Measurements from ENCODE around the gene CLIP2. TPM values are rescaled to one million over a fixed set of nuclear protein-coding genes. Genes with fewer than 3 reads are reported as not detected.

CLIP2 gene
- total RNA-seq (2013) = 9.6 TPM
- polyA plus RNA-seq (1 to 10 TPM; 1.1 to 5.2 (median 1.3) TPM), polyA minus RNA-seq (16.8 and 17.6 TPM in 2 replicates), total RNA-seq (14.4 to 34.9 (median 30.9) reads per million in 11 experiments)

DNA sequence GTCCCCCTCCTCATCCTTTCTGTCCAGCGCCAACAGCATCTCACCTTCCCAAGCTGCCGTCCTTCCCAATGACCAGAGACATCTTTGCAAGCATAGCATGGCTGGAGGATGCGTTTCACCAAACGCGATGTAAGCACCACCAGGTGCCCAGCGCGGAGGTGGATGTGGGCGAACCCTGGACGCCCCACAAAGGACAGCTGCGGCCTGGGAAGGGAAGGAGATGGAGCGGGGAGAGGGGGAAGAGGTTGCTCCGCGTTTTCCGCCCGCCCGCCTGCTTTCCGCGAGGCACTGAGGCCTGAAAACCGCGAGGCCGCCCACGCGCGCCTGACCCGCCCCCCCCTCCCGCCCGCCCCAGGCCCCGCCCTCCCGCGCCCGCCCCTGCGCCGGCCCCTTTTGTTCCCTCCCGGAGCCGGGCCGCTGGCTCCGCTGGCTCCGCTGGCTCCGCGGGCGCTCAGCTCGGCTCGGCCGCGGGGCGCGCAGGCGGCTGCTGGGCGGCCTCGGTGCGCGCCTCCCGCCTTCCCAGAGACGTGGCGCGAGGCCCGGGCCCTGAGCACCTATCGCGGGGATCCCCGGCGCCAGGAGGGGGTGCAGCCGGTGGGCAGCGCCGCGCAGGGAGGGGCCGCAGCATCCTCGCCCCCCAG, at the start of gene CLIP2:
Gene CLIP2 (plus strand): TSS at position 390 of the 641 bp plus-strand sequence. CDS start 28,140 bp downstream, outside the sequence.
- H4K20me1 ChIP-seq (ENCODE audit: insufficient read depth, low read length) = peaks cover 38% of the 10 kb centered on the region
- H3K36me3 Mint-ChIP-seq = no peaks in the 10 kb centered on the region
- peak within 1 kb of the TSS; percentile 91 for H3K4me2 ChIP-seq (replicated peaks; ENCODE audit: extremely low read depth, low read length, poor library complexity, severe bottlenecking)
- H3K27ac Mint-ChIP-seq = peak within 1 kb of the TSS in 6 of 7 donors; percentile 24 to 73 (median 62)
- peak within 1 kb of the TSS; percentile 73 for H3K9ac ChIP-seq (ENCODE audit: insufficient read depth, low read length, poor library complexity, severe bottlenecking)
- no peaks in the 10 kb centered on the region for H3K36me3 ChIP-seq (replicated peaks in 1 of 2; ENCODE audit: control insufficient read depth in 1 of 2, insufficient read depth in 2 of 2, low read length in 2 of 2)
- TF ChIP-seq, protein P1, sequence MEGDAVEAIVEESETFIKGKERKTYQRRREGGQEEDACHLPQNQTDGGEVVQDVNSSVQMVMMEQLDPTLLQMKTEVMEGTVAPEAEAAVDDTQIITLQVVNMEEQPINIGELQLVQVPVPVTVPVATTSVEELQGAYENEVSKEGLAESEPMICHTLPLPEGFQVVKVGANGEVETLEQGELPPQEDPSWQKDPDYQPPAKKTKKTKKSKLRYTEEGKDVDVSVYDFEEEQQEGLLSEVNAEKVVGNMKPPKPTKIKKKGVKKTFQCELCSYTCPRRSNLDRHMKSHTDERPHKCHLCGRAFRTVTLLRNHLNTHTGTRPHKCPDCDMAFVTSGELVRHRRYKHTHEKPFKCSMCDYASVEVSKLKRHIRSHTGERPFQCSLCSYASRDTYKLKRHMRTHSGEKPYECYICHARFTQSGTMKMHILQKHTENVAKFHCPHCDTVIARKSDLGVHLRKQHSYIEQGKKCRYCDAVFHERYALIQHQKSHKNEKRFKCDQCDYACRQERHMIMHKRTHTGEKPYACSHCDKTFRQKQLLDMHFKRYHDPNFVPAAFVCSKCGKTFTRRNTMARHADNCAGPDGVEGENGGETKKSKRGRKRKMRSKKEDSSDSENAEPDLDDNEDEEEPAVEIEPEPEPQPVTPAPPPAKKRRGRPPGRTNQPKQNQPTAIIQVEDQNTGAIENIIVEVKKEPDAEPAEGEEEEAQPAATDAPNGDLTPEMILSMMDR (IDR thresholded peaks at IDR 0.05) = no peak
- peak within 1 kb of the TSS in 1 of 2 donors; percentile 51 for H3K27ac ChIP-seq (ENCODE audit: low read depth in 1 of 2, low read length in 2 of 2)
- peaks cover 47% of the 10 kb centered on the region for H3K4me1 Mint-ChIP-seq
- intact Hi-C loops (cut with micrococcal nuclease) = loop anchor here (2.0 to 10.0 kb wide), 3 partner anchors 34 to 224 kb away; partner anchors contain the start of gene RFC2 (in 1 of the 2)
- H3K4me3 Mint-ChIP-seq = peak within 1 kb of the TSS; percentile 83 to 88
- H3K9me3 ChIP-seq (replicated peaks in 1 of 2; ENCODE audit: control insufficient read depth in 1 of 2, insufficient read depth in 1 of 2, low read length in 2 of 2) = no peaks in the 10 kb centered on the region
- peak within 1 kb of the TSS; percentile 90 for H2AFZ ChIP-seq (ENCODE audit: insufficient read depth, low read depth, low read length, poor library complexity, severe bottlenecking)
- DNase-seq = peak; percentile 61 to 69 (median 68)
- WGBS (ENCODE audit: insufficient coverage) = 0% methylated on average over 38 of the region's 67 CpGs
- peaks cover 19% of the 10 kb centered on the region for H3K79me2 ChIP-seq (ENCODE audit: insufficient read depth, low read length)
- H3K4me3 ChIP-seq (replicated peaks in 1 of 3; ENCODE audit: low read depth in 2 of 3, low read length in 3 of 3) = peak within 1 kb of the TSS; percentile 56 to 85 (median 74)
- H3K9me3 Mint-ChIP-seq = no peaks in the 10 kb centered on the region
- H3K27me3 Mint-ChIP-seq (ENCODE audit: low read depth in 3 of 3) = peaks cover 2 to 20% (median 14%) of the 10 kb centered on the region in 3 donors
- H3K4me1 ChIP-seq (ENCODE audit: control insufficient read depth in 1 of 2, insufficient read depth in 2 of 2, low read length in 2 of 2) = peaks cover 30 to 38% of the 10 kb centered on the region in 2 donors
- H3K27me3 ChIP-seq (ENCODE audit: control insufficient read depth in 2 of 2, insufficient read depth in 2 of 2, low read length in 2 of 2) = no peaks in the 10 kb centered on the region

DNA sequence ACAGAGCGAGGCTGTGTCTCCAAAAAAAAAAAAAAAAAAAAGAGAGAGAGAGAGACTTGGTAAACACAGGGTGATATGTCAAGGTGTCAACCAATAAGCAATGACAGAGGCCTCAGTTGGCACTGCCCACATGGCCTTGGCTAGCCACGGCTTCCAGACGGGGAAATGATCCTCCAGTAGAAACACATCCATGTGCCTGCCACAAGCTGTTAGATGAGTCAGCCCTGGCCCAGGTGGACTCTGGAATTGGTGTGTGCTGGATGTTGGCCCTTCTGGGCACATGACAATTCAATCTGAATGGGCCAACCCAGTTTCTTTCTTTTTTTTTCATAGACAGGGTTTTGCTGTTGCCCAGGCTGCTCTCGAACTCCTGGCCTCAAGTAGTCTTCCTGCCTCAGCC, 48.7 kb upstream of the CLIP2 start:
- no peaks in the 10 kb centered on the region for H3K27me3 ChIP-seq (ENCODE audit: control insufficient read depth in 2 of 2, insufficient read depth in 2 of 2, low read length in 2 of 2)
- Mint-ChIP-seq H3K4me1 (peaks cover 24% of the 10 kb centered on the region), H3K27me3 (ENCODE audit: low read depth in 3 of 3) (no peaks in the 10 kb centered on the region), H3K27ac (peak overlapping the region in 1 of 7 donors; percentile 59), H3K9me3 (no peaks in the 10 kb centered on the region), H3K36me3 (peaks cover 44 to 74% of the 10 kb centered on the region in 2 donors), H3K4me3 (no peak overlapping the region)
- no peak overlapping the region for H3K4me3 ChIP-seq (replicated peaks in 1 of 3; ENCODE audit: low read depth in 2 of 3, low read length in 3 of 3)
- TF ChIP-seq, protein P1 (IDR thresholded peaks at IDR 0.05) = no peak
- H4K20me1 ChIP-seq (ENCODE audit: insufficient read depth, low read length) = no peaks in the 10 kb centered on the region
- H3K79me2 ChIP-seq (ENCODE audit: insufficient read depth, low read length) = peaks cover 8% of the 10 kb centered on the region
- H3K27ac ChIP-seq (ENCODE audit: low read depth in 1 of 2, low read length in 2 of 2) = no peak overlapping the region
- H3K9ac ChIP-seq (ENCODE audit: insufficient read depth, low read length, poor library complexity, severe bottlenecking) = no peak overlapping the region
- 100% methylated on average over 1 of the region's 4 CpGs for WGBS (ENCODE audit: insufficient coverage)
- DNase-seq = no peak
- peaks cover 24 to 30% of the 10 kb centered on the region in 2 donors for H3K4me1 ChIP-seq (ENCODE audit: control insufficient read depth in 1 of 2, insufficient read depth in 2 of 2, low read length in 2 of 2)
- H3K36me3 ChIP-seq (replicated peaks in 1 of 2; ENCODE audit: control insufficient read depth in 1 of 2, insufficient read depth in 2 of 2, low read length in 2 of 2) = peaks cover 39 to 79% of the 10 kb centered on the region in 2 donors
- intact Hi-C loops (cut with micrococcal nuclease) = loop anchor here (5.0 kb wide), 1 partner anchor 33 kb away; no protein-coding TSS in a partner anchor
- H3K9me3 ChIP-seq (replicated peaks in 1 of 2; ENCODE audit: control insufficient read depth in 1 of 2, insufficient read depth in 1 of 2, low read length in 2 of 2) = no peaks in the 10 kb centered on the region
- no peak overlapping the region for H3K4me2 ChIP-seq (replicated peaks; ENCODE audit: extremely low read depth, low read length, poor library complexity, severe bottlenecking)
- H2AFZ ChIP-seq (ENCODE audit: insufficient read depth, low read depth, low read length, poor library complexity, severe bottlenecking) = no peak overlapping the region

All from CD14-positive monocyte (primary cell).